Measurements from ENCODE around the gene MLN. TPM values are rescaled to one million over a fixed set of nuclear protein-coding genes. Genes with fewer than 3 reads are reported as not detected.

Gene MLN
- total RNA-seq, 1 experiment from 2014 or later = not detected

GRCh38 chr6:33750244-33750991, 53.4 kb downstream of the MLN start:
- no peak overlapping the region for H2BK20ac ChIP-seq (ENCODE audit: low read depth, low read length, poor library complexity, severe bottlenecking)
- Mint-ChIP-seq H3K27me3 (ENCODE audit: low read depth) (peaks cover 10% of the 10 kb centered on the region), H3K27ac (no peak overlapping the region; a peak in 2 of 7 replicates), H3K36me3 (ENCODE audit: insufficient read depth in 1 of 3, low read depth in 3 of 3) (no peaks in the 10 kb centered on the region; a peak in 1 of 7 replicates), H3K4me1 (peaks cover 39 to 76% of the 10 kb centered on the region in 2 experiments), H3K9me3 (no peaks in the 10 kb centered on the region; a peak in 1 of 5 replicates), H3K4me3 (no peak overlapping the region; a peak in 1 of 5 replicates)
- H3K4me1 ChIP-seq (ENCODE audit: insufficient read depth, low read length) = peaks cover 8% of the 10 kb centered on the region; the same call in 1 of the 2 replicates
- no peak overlapping the region for H3K18ac ChIP-seq (ENCODE audit: insufficient read length, low read depth, low read length)
- H2AK5ac ChIP-seq (ENCODE audit: insufficient read length, low read length) = no peak overlapping the region
- no peak overlapping the region for H2BK5ac ChIP-seq (ENCODE audit: insufficient read length, low read length)
- no peaks in the 10 kb centered on the region for H3K79me2 ChIP-seq (ENCODE audit: insufficient read depth, low read length)
- TF ChIP-seq, protein P1, sequence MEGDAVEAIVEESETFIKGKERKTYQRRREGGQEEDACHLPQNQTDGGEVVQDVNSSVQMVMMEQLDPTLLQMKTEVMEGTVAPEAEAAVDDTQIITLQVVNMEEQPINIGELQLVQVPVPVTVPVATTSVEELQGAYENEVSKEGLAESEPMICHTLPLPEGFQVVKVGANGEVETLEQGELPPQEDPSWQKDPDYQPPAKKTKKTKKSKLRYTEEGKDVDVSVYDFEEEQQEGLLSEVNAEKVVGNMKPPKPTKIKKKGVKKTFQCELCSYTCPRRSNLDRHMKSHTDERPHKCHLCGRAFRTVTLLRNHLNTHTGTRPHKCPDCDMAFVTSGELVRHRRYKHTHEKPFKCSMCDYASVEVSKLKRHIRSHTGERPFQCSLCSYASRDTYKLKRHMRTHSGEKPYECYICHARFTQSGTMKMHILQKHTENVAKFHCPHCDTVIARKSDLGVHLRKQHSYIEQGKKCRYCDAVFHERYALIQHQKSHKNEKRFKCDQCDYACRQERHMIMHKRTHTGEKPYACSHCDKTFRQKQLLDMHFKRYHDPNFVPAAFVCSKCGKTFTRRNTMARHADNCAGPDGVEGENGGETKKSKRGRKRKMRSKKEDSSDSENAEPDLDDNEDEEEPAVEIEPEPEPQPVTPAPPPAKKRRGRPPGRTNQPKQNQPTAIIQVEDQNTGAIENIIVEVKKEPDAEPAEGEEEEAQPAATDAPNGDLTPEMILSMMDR (conservative IDR thresholded peaks at IDR 0.05) = no peak
- no peak overlapping the region for H2BK15ac ChIP-seq (ENCODE audit: low read depth, low read length)
- no peak overlapping the region for H3K14ac ChIP-seq (ENCODE audit: insufficient read depth, low read length)
- H2AFZ ChIP-seq (ENCODE audit: low read length) = no peak overlapping the region
- H3K27me3 ChIP-seq (ENCODE audit: insufficient read depth, low read length) = no peaks in the 10 kb centered on the region
- H3K27ac ChIP-seq (ENCODE audit: insufficient read length, low read depth, low read length) = no peak overlapping the region
- no peaks in the 10 kb centered on the region for H4K20me1 ChIP-seq (ENCODE audit: control insufficient read depth, insufficient read depth, insufficient read length)
- no peak overlapping the region for H3K56ac ChIP-seq (ENCODE audit: insufficient read length, low read depth, low read length)
- H2BK12ac ChIP-seq (ENCODE audit: insufficient read length, low read depth, low read length) = no peak overlapping the region
- no peak overlapping the region for H2BK120ac ChIP-seq (ENCODE audit: low read depth, low read length, poor library complexity, severe bottlenecking)
- no peak overlapping the region for H4K5ac ChIP-seq (ENCODE audit: insufficient read length, low read depth, low read length)
- H4K91ac ChIP-seq (ENCODE audit: insufficient read length, low read depth, low read length) = no peak overlapping the region
- H3K23ac ChIP-seq (ENCODE audit: insufficient read length, low read depth, low read length) = no peak overlapping the region
- H3K9me3 ChIP-seq (ENCODE audit: control insufficient read depth, low read depth, low read length) = no peaks in the 10 kb centered on the region
- H3K9ac ChIP-seq (ENCODE audit: extremely low read depth, insufficient read length, low read length) = no peak overlapping the region
- no peaks in the 10 kb centered on the region for H3K23me2 ChIP-seq (ENCODE audit: insufficient read length, low read depth, low read length, poor library complexity, severe bottlenecking)
- no peak for DNase-seq
- no peak overlapping the region for H3K4me2 ChIP-seq (ENCODE audit: insufficient read depth, insufficient read length, low read length)
- no peaks in the 10 kb centered on the region for H3K79me1 ChIP-seq (ENCODE audit: insufficient read depth, low read depth, low read length, poor library complexity, severe bottlenecking)
- H3T11ph ChIP-seq (ENCODE audit: low read length) = no peak overlapping the region
- no peak overlapping the region for H4K8ac ChIP-seq (replicated peaks; ENCODE audit: insufficient read length, low read depth, low read length)
- no peak overlapping the region for H3K4ac ChIP-seq (ENCODE audit: low read depth, low read length)
- no CpG with 5 or more reads among the region's 11 CpGs for WGBS (ENCODE audit: extremely low coverage, insufficient read length, low lambda C conversion rate)

Data from H9 (cell line).